Stimulated activated CD4-positive, alpha-beta T cell treated with anti-CD3 and anti-CD28 coated beads, Interleukin-15, amount 100 ng/mL, for 24 hours (primary cell): Measurements from ENCODE around the gene PACSIN1.
A peak's percentile ranks its signal among the peaks of the same experiment; 100 is the strongest.

Experiments
- DNase-seq: peaks from one replicate; pipeline ENCODE4 v3.0.0-alpha.2; 2020

Gene PACSIN1

GRCh38 chr6:34516391-34517324 lies 50.8 kb downstream of the PACSIN1 start:
- no peak for DNase-seq

- no peak for DNase-seq
Measured at GRCh38 chr6:34517461-34517881, 51.6 kb downstream of the PACSIN1 start.

GRCh38 chr6:34517966-34518365 lies 52.1 kb downstream of the PACSIN1 start:
- no peak for DNase-seq

GRCh38 chr6:34518669-34519365 lies 52.9 kb downstream of the PACSIN1 start:
- DNase-seq: no peak

GRCh38 chr6:34519971-34520644 lies 54.2 kb downstream of the PACSIN1 start:
- no peak for DNase-seq

GRCh38 chr6:34520645-34521462 lies 55.0 kb downstream of the PACSIN1 start:
- DNase-seq: no peak

- no peak for DNase-seq
Measured at GRCh38 chr6:34521463-34522285, 55.8 kb downstream of the PACSIN1 start.

GRCh38 chr6:34522761-34523160 lies 56.9 kb downstream of the PACSIN1 start:
- DNase-seq: no peak

GRCh38 chr6:34523441-34524206 lies 57.7 kb downstream of the PACSIN1 start:
- DNase-seq: no peak

- no peak for DNase-seq
Measured at GRCh38 chr6:34524499-34524898, 58.6 kb downstream of the PACSIN1 start.

- no peak for DNase-seq
Measured at GRCh38 chr6:34524971-34525370, 59.1 kb downstream of the PACSIN1 start.

- no peak for DNase-seq
Measured at GRCh38 chr6:34525431-34526175, 59.7 kb downstream of the PACSIN1 start.

GRCh38 chr6:34526241-34526972 lies 60.5 kb downstream of the PACSIN1 start:
- DNase-seq: no peak

- DNase-seq: peak; percentile 98
Measured at GRCh38 chr6:34526992-34527728, 61.3 kb downstream of the PACSIN1 start.

GRCh38 chr6:34527751-34528670 lies 62.1 kb downstream of the PACSIN1 start:
- no peak for DNase-seq

GRCh38 chr6:34528996-34529664 lies 63.3 kb downstream of the PACSIN1 start:
- DNase-seq: no peak
